HepG2 (cell line): ENCODE results near the gene MYOZ1. TPM values are rescaled to one million over a fixed set of nuclear protein-coding genes. Genes with fewer than 3 reads are reported as not detected.
A peak's percentile ranks its signal among the peaks of the same experiment; 100 is the strongest.

Experiments
- BATF2 ChIP-seq: sonication (generic); formaldehyde crosslinking; IDR thresholded peaks from 2 replicates; pipeline ENCODE4 v1.8.0; 2022; ENCODE audit warnings: mild to moderate bottlenecking, missing genetic modification reagents, moderate library complexity
- BCL3 ChIP-seq: sonication (generic); formaldehyde crosslinking; IDR thresholded peaks from 2 replicates; pipeline ENCODE4 v1.5.1; 2020; ENCODE audit warnings: mild to moderate bottlenecking, missing genetic modification reagents, moderate library complexity
- BRD4 ChIP-seq: sonication (generic); formaldehyde crosslinking; IDR thresholded peaks from 2 replicates; pipeline ENCODE4 v1.4.0; 2020; ENCODE audit warnings: missing genetic modification reagents
- CC2D1A ChIP-seq: sonication (generic); formaldehyde crosslinking; IDR thresholded peaks from 2 replicates; pipeline ENCODE4 v1.8.1; 2023; ENCODE audit warnings: mild to moderate bottlenecking, missing genetic modification reagents
- EEA1 ChIP-seq: sonication (generic); formaldehyde crosslinking; IDR thresholded peaks from 2 replicates; pipeline ENCODE4 v1.5.1; 2020; ENCODE audit warnings: mild to moderate bottlenecking, missing genetic modification reagents, borderline replicate concordance
- HMG20A ChIP-seq: IDR thresholded peaks from 2 replicates; pipeline ENCODE4 v1.6.1; 2016; ENCODE audit warnings: borderline replicate concordance
- MXD3 ChIP-seq: IDR thresholded peaks from 2 replicates; pipeline ENCODE4 v1.6.1; 2016; ENCODE audit warnings: mild to moderate bottlenecking, missing biosample characterization, missing genetic modification reagents
- PRDM10 ChIP-seq: sonication (generic); formaldehyde crosslinking; IDR thresholded peaks from 2 replicates; pipeline ENCODE4 v1.4.0; 2020; ENCODE audit warnings: low read depth, missing genetic modification reagents
- SIN3B ChIP-seq: fragments of 150-350 bp; IDR thresholded peaks from 2 replicates; pipeline ENCODE4 v1.6.1; 2014; ENCODE audit warnings: low read length
- SRSF1 ChIP-seq: fragments of 200-400 bp; formaldehyde crosslinking; optimal IDR thresholded peaks from 2 replicates; pipeline ENCODE3; 2017; ENCODE audit warnings: mild to moderate bottlenecking, low read depth, low read length, moderate library complexity
- THAP8 ChIP-seq: sonication (generic); formaldehyde crosslinking; IDR thresholded peaks from 2 replicates; pipeline ENCODE4 v1.5.1; 2020; ENCODE audit warnings: missing genetic modification reagents, mild to moderate bottlenecking, borderline replicate concordance
- ZBTB26 ChIP-seq: IDR thresholded peaks from 2 replicates; pipeline ENCODE4 v1.6.1; 2016; ENCODE audit warnings: missing compliant biosample characterization, missing genetic modification reagents, borderline replicate concordance
- ZFAT ChIP-seq: sonication (generic); formaldehyde crosslinking; conservative IDR thresholded peaks from 2 replicates; pipeline ENCODE4 v1.8.1; 2023; ENCODE audit warnings: missing genetic modification reagents, inconsistent platforms
- ZNF441 ChIP-seq: sonication (generic); formaldehyde crosslinking; IDR thresholded peaks from 2 replicates; pipeline ENCODE4 v1.7.0; 2021; ENCODE audit warnings: missing genetic modification reagents, borderline replicate concordance
- ZNF510 ChIP-seq: sonication (generic); formaldehyde crosslinking; IDR thresholded peaks from 2 replicates; pipeline ENCODE4 v1.4.0; 2020; ENCODE audit warnings: low read depth, mild to moderate bottlenecking, missing genetic modification reagents
- ZNF550 ChIP-seq: sonication (generic); formaldehyde crosslinking; IDR thresholded peaks from 2 replicates; pipeline ENCODE4 v1.4.0; 2020; ENCODE audit warnings: mild to moderate bottlenecking, missing genetic modification reagents, borderline replicate concordance
- ZNF614 ChIP-seq: IDR thresholded peaks from 2 replicates; pipeline ENCODE4 v1.6.1; 2018; ENCODE audit warnings: missing biosample characterization, missing genetic modification reagents, inconsistent platforms, borderline replicate concordance
- ZNF709 ChIP-seq: sonication (generic); formaldehyde crosslinking; IDR thresholded peaks from 2 replicates; pipeline ENCODE4 v1.5.0; 2020; ENCODE audit warnings: mild to moderate bottlenecking, missing genetic modification reagents
- ZSCAN21 ChIP-seq: sonication (generic); formaldehyde crosslinking; IDR thresholded peaks from 2 replicates; pipeline ENCODE4 v1.8.0; 2022; ENCODE audit warnings: mild to moderate bottlenecking, missing genetic modification reagents, moderate library complexity, borderline replicate concordance
- ZSCAN29 ChIP-seq: sonication (generic); formaldehyde crosslinking; conservative IDR thresholded peaks from 2 replicates; pipeline ENCODE4 v1.4.0; 2020; ENCODE audit warnings: mild to moderate bottlenecking, missing genetic modification reagents
- ZSCAN9 ChIP-seq: IDR thresholded peaks from 2 replicates; pipeline ENCODE4 v1.6.1; 2016; ENCODE audit warnings: borderline replicate concordance
- polyA plus RNA-seq, 8 experiments: library from polyadenylated mRNA; depleted of rRNA in 3 of 8; stranded (reverse) in 7 of 8; unstranded in 1 of 8; fragments of >200 nt; fragmentation: Illumina TruSeq in 4 of 8; extraction: Trizol in 4 of 8; gene quantifications; 2 replicates each; pipeline versions ENCODE4 v1.2.1 to v1.2.3, GENCODE V29; 2011 to 2016; ENCODE audit warnings: low read depth in 4 of 8, missing spikeins in 1 of 8, mixed read lengths in 1 of 8; ENCODE audit not compliant: insufficient read depth in 1 of 8
- total RNA-seq, 5 experiments: library from RNA; depleted of rRNA; stranded (reverse); fragments of >200 nt; fragmentation: Illumina TruSeq; extraction: Trizol; gene quantifications; 2 replicates each; pipeline ENCODE4 v1.2.3, GENCODE V29; 2016; ENCODE audit warnings: low read depth in 1 of 5

The MYOZ1 gene
- total and polyA plus RNA-seq, 2 of the 13 experiments (the other 11 are each of a cell fraction or from before 2014, with no cell fraction given): not detected

- TF ChIP-seq PRDM10 (CRISPR knock-in tag): 0 out of 2 replicates have a peak, but pooled peaks have one; percentile 1
- TF ChIP-seq ZSCAN21: no peak
- no peak for TF ChIP-seq ZNF550
- no peak; the same call in 1 of the 2 replicates for TF ChIP-seq BATF2 (CRISPR knock-in tag)
- TF ChIP-seq CC2D1A (CRISPR knock-in tag): no peak
- TF ChIP-seq ZSCAN9 (CRISPR knock-in tag): no peak
- no peak for TF ChIP-seq ZBTB26 (CRISPR knock-in tag)
- TF ChIP-seq ZNF441 (CRISPR knock-in tag): no peak; the same call in 1 of the 2 replicates
- TF ChIP-seq ZSCAN29 (CRISPR knock-in tag): no peak
- no peak for TF ChIP-seq EEA1 (CRISPR knock-in tag)
- peak; percentile 54 for TF ChIP-seq SRSF1
- TF ChIP-seq ZFAT: no peak
- TF ChIP-seq THAP8 (CRISPR knock-in tag): no peak
- TF ChIP-seq HMG20A (CRISPR knock-in tag): no peak
- TF ChIP-seq SIN3B: peak; percentile 81
- no peak for TF ChIP-seq MXD3 (CRISPR knock-in tag)
- TF ChIP-seq ZNF614 (CRISPR knock-in tag): peak; percentile 42; the same call in 1 of the 2 replicates
- TF ChIP-seq BRD4 (CRISPR knock-in tag): no peak
- TF ChIP-seq ZNF510 (CRISPR knock-in tag): no peak
- 0 out of 2 replicates have a peak, but pooled peaks have one; percentile 14 for TF ChIP-seq ZNF709 (CRISPR knock-in tag)
- no peak; the same call in 1 of the 2 replicates for TF ChIP-seq BCL3 (CRISPR knock-in tag)
Measured at GRCh38 chr10:73625884-73626752, 15.2 kb downstream of the MYOZ1 start (continued).
